ENCODE results near the gene FRMD5. TPM values are rescaled to one million over a fixed set of nuclear protein-coding genes. Genes with fewer than 3 reads are reported as not detected.
"Not testable (repeated sequence)": the region's sequence is repeated elsewhere in the genome, so short reads cannot be mapped to it uniquely, and the experiment has no call there.

Gene FRMD5
- total and polyA plus RNA-seq, 11 donors: 12.5 to 110 (median 55.7) TPM

- Histone ChIP-seq H3K4me1 (no peaks in the 10 kb centered on the region), H3K27ac (no peak overlapping the region), H3K27me3 (no peaks in the 10 kb centered on the region), H3K4me3 (no peak overlapping the region), H3K36me3 (peaks cover 0 to 52% (median 14%) of the 10 kb centered on the region in 9 donors), H3K9me3 (no peaks in the 10 kb centered on the region)
- WGBS, 4 donors: 92 to 95% (median 93%) methylated on average over 6 of the region's 6 CpGs
- intact Hi-C loops (cut with DNase I): no loop called here
- DNase-seq (no peak), ATAC-seq (no peak)
- TF ChIP-seq POLR2A (IDR thresholded peaks at IDR 0.05) (no peak), CTCF (IDR thresholded peaks at IDR 0.05) (no peak)
These were observed 340.3 kb downstream of the FRMD5 start for GRCh38 chr15:43854801-43855200.

GRCh38 chr15:43852607-43853006, 342.5 kb downstream of the FRMD5 start:
- H3K36me3 ChIP-seq: peaks cover 0 to 37% (median 6%) of the 10 kb centered on the region in 9 donors

GRCh38 chr15:43851251-43851650, 343.8 kb downstream of the FRMD5 start:
- Histone ChIP-seq H3K36me3 (peaks cover 0 to 30% (median 6%) of the 10 kb centered on the region in 9 donors), H3K9me3 (no peaks in the 10 kb centered on the region), H3K27ac (no peak overlapping the region), H3K4me1 (no peaks in the 10 kb centered on the region), H3K27me3 (no peaks in the 10 kb centered on the region), H3K4me3 (no peak overlapping the region)
- TF ChIP-seq POLR2A (IDR thresholded peaks at IDR 0.05): no peak
- no peak for TF ChIP-seq CTCF (IDR thresholded peaks at IDR 0.05)
- no peak for DNase-seq
- 95 to 100% (median 96%) methylated on average over 3 of the region's 3 CpGs for WGBS, 4 donors
- intact Hi-C loops (cut with DNase I): no loop called here
- no peak for ATAC-seq

More at GRCh38 chr15:43852607-43853006, 342.5 kb downstream of the FRMD5 start:
- intact Hi-C loops (cut with DNase I): no loop called here
- no peaks in the 10 kb centered on the region for H3K9me3 ChIP-seq
- no peaks in the 10 kb centered on the region for H3K27me3 ChIP-seq
- no peak for TF ChIP-seq POLR2A (IDR thresholded peaks at IDR 0.05)
- no peak overlapping the region for H3K27ac ChIP-seq
- no peaks in the 10 kb centered on the region for H3K4me1 ChIP-seq
- ATAC-seq (no peak), DNase-seq (no peak)
- WGBS, 4 donors: 94 to 99% (median 97%) methylated on average over 4 of the region's 4 CpGs
- H3K4me3 ChIP-seq: no peak overlapping the region

GRCh38 chr15:43845421-43845820, 349.6 kb downstream of the FRMD5 start:
- TF ChIP-seq POLR2A (IDR thresholded peaks at IDR 0.05) (no peak), CTCF (IDR thresholded peaks at IDR 0.05) (no peak)
- Histone ChIP-seq H3K27ac (no peak overlapping the region), H3K36me3 (peaks cover 0 to 53% (median 15%) of the 10 kb centered on the region in 9 donors), H3K4me1 (no peaks in the 10 kb centered on the region), H3K9me3 (no peaks in the 10 kb centered on the region), H3K27me3 (no peaks in the 10 kb centered on the region), H3K4me3 (no peak overlapping the region)
- no peak for DNase-seq
- intact Hi-C loops (cut with DNase I): no loop called here
- ATAC-seq: no peak

- not testable (repeated sequence) for ATAC-seq
These were observed 362.6 kb downstream of the FRMD5 start for GRCh38 chr15:43832485-43832884.

GRCh38 chr15:43831519-43832052, 363.5 kb downstream of the FRMD5 start:
- Histone ChIP-seq H3K36me3 (peaks cover 0 to 16% (median 8%) of the 10 kb centered on the region in 9 donors), H3K4me1 (peaks cover 0 to 23% (median 8%) of the 10 kb centered on the region in 12 donors)
- ATAC-seq; H3K27ac ChIP-seq; DNase-seq; H3K4me3 ChIP-seq; H3K9me3 ChIP-seq; H3K27me3 ChIP-seq; intact Hi-C loops (cut with DNase I): not testable (repeated sequence)
- WGBS, 4 donors: 90 to 94% (median 93%) methylated on average over 14 of the region's 14 CpGs

More at GRCh38 chr15:43832485-43832884, 362.6 kb downstream of the FRMD5 start:
- DNase-seq; H3K9me3 ChIP-seq; intact Hi-C loops (cut with DNase I); H3K27me3 ChIP-seq; H3K4me3 ChIP-seq; H3K27ac ChIP-seq: not testable (repeated sequence)
- peaks cover 0 to 14% (median 3%) of the 10 kb centered on the region in 12 donors for H3K4me1 ChIP-seq
- WGBS, 4 donors: 87 to 96% (median 92%) methylated on average over 6 of the region's 6 CpGs
- H3K36me3 ChIP-seq: peaks cover 0 to 16% (median 8%) of the 10 kb centered on the region in 9 donors

- 95 to 97% (median 96%) methylated on average over 9 of the region's 9 CpGs for WGBS, 4 donors
- H3K36me3 ChIP-seq: peaks cover 0 to 12% (median 3%) of the 10 kb centered on the region in 9 donors
- intact Hi-C loops (cut with DNase I); H3K4me3 ChIP-seq; ATAC-seq; DNase-seq; H3K27ac ChIP-seq; H3K27me3 ChIP-seq; H3K9me3 ChIP-seq: not testable (repeated sequence)
- peaks cover 0 to 30% (median 13%) of the 10 kb centered on the region in 12 donors for H3K4me1 ChIP-seq
These were observed 364.3 kb downstream of the FRMD5 start for GRCh38 chr15:43830691-43831275.

GRCh38 chr15:43829951-43830540, 365.0 kb downstream of the FRMD5 start:
- not testable (repeated sequence) for H3K9me3 ChIP-seq, DNase-seq, H3K27ac ChIP-seq, H3K36me3 ChIP-seq, H3K27me3 ChIP-seq, H3K4me3 ChIP-seq, ATAC-seq
- H3K4me1 ChIP-seq: peaks cover 0 to 31% (median 15%) of the 10 kb centered on the region in 12 donors
- WGBS, 4 donors: 96 to 97% (median 96%) methylated on average over 8 to 9 of the region's 9 CpGs
- intact Hi-C loops (cut with DNase I): loop anchor here in 1 of 10 donors (10.0 kb wide), 1 partner anchor 65 kb away; no protein-coding TSS in a partner anchor
